Activated T-cell treated with anti-CD3 and anti-CD28 coated beads, Interleukin-2, amount 50 U/mL, for 72 hours (primary cell): Measurements from ENCODE around the gene SCML1. TPM values are rescaled to one million over a fixed set of nuclear protein-coding genes. Genes with fewer than 3 reads are reported as not detected.

Source experiments
- ATAC-seq, 2 donors: fragments of 150-1000 bp; cut with Tn5 transposase; replicated peaks in 1 of 2; 2 replicates each; pipeline ENCODE4 v1.10.0; 2021; ENCODE audit warnings: moderate library complexity in 2 of 2, mild to moderate bottlenecking in 1 of 2
- DNase-seq, 2 donors: peaks; one replicate each; pipeline ENCODE4 v3.0.0; 2021 to 2022; ENCODE audit warnings: mixed read lengths in 1 of 2
- H3K27ac Mint-ChIP-seq: one replicate; pipeline ENCODE4 v1.8.0; 2022; ENCODE audit warnings: mild to moderate bottlenecking, moderate library complexity, mixed read lengths
- H3K27me3 Mint-ChIP-seq: one replicate; pipeline ENCODE4 v1.8.0; 2022; ENCODE audit warnings: low read depth, mixed read lengths
- H3K36me3 Mint-ChIP-seq, 2 donors: one replicate each; pipeline ENCODE4 v1.8.0; 2022; ENCODE audit warnings: mixed read lengths in 2 of 2, mild to moderate bottlenecking in 1 of 2; ENCODE audit not compliant: insufficient read depth in 2 of 2
- H3K4me1 Mint-ChIP-seq: one replicate; pipeline ENCODE4 v1.8.0; 2022; ENCODE audit warnings: low read depth, mixed read lengths
- H3K4me3 Mint-ChIP-seq, 2 donors: one replicate each; pipeline ENCODE4 v1.8.0; 2022; ENCODE audit warnings: mild to moderate bottlenecking in 2 of 2, mixed read lengths in 2 of 2, moderate library complexity in 2 of 2
- H3K9me3 Mint-ChIP-seq, 2 donors: one replicate each; pipeline ENCODE4 v1.8.0; 2022; ENCODE audit warnings: mixed read lengths in 2 of 2
- total RNA-seq, 2 donors: library from RNA; stranded (reverse); gene quantifications; one replicate each; pipeline ENCODE4 v1.2.3, GENCODE V29; 2022

SCML1 gene
- total RNA-seq, 2 donors from 2014 or later, result 3.2 to 4.9 TPM

- Mint-ChIP-seq H3K9me3 (no peaks in the 10 kb centered on the region), H3K36me3 (no peaks in the 10 kb centered on the region), H3K27me3 (peaks cover 22% of the 10 kb centered on the region), H3K4me3 (no peak overlapping the region), H3K27ac (no peak overlapping the region), H3K4me1 (peaks cover 5% of the 10 kb centered on the region)
- DNase-seq, result no peak
- ATAC-seq, result no peak
Measured at GRCh38 chrX:17744896-17745523, 7.7 kb downstream of the SCML1 start.

DNA sequence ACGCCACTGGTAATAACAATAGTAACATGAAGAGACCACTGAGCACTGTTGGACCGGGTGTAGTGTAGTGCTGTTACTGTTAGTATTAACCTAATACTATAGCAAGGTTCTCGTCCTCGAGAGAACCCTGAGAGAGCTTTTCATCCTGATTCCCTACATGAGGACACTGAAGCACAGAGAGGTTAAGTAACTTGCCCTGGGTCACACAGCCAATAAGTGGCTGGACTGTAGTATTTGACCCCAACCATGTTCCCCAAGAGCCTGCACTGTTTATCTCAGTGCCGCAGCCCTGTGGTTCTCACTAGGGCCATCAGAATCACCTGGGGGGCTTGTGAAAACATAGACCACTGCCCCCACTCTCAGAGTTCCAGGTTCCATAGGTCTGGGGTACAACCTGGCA, 10.4 kb downstream of the SCML1 start:
- no peaks in the 10 kb centered on the region for H3K4me1 Mint-ChIP-seq
- peaks cover 8% of the 10 kb centered on the region for H3K27me3 Mint-ChIP-seq
- H3K27ac Mint-ChIP-seq, result no peak overlapping the region
- no peak overlapping the region for H3K4me3 Mint-ChIP-seq
- DNase-seq (no peak), ATAC-seq (no peak)
- H3K36me3 Mint-ChIP-seq, result no peaks in the 10 kb centered on the region
- H3K9me3 Mint-ChIP-seq, result no peaks in the 10 kb centered on the region

DNA sequence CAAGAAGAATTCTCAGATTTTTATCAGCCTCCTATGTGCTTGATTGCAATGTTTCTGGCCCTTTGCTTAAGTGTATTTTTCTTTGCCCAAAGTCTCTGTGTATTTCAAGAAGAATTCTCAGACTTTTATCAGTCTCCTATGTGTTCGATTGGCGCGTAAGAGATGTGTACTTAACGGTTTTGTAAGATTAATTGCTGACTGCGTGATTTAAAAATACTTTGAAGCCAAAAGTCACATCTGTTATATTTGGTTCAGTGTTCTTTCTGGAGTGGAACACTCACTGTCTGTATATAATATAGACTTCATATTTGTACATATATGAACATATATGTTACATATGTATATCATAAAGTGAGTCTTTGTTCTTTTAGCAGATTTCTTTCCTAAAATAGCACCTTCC, 11.4 kb downstream of the SCML1 start:
- no peaks in the 10 kb centered on the region for H3K36me3 Mint-ChIP-seq

GRCh38 chrX:17750436-17750835, 13.1 kb downstream of the SCML1 start:
- no peak for ATAC-seq
- Mint-ChIP-seq H3K27ac (no peak overlapping the region), H3K36me3 (no peaks in the 10 kb centered on the region), H3K9me3 (no peaks in the 10 kb centered on the region), H3K27me3 (peaks cover 8% of the 10 kb centered on the region), H3K4me3 (no peak overlapping the region), H3K4me1 (no peaks in the 10 kb centered on the region)
- no peak for DNase-seq

More for the DNA sequence above, 11.4 kb downstream of the SCML1 start:
- no peaks in the 10 kb centered on the region for H3K9me3 Mint-ChIP-seq
- ATAC-seq (no peak), DNase-seq (no peak)
- no peaks in the 10 kb centered on the region for H3K4me1 Mint-ChIP-seq
- H3K27ac Mint-ChIP-seq, result no peak overlapping the region
- peaks cover 8% of the 10 kb centered on the region for H3K27me3 Mint-ChIP-seq
- H3K4me3 Mint-ChIP-seq, result no peak overlapping the region

DNA sequence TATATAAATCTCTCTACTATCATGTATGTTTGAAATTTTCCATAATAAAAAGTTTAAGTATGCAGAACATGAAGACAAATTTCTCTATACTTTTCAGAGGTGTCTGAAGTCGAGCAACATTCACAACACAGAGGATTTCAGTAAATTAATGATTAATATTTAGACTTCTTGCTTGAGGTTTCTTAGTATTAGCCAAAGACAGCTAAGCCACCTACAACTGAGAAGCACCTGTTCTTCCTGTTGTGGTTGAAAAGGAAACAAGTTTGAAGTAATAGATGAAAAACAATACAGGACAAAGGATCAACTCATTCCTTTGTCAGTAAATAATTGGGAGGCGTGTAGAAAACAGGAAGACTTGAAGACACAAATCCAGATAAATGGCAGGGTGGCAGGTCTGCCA, 21.1 kb downstream of the SCML1 start:
- no peaks in the 10 kb centered on the region for H3K27me3 Mint-ChIP-seq
- H3K36me3 Mint-ChIP-seq, result no peaks in the 10 kb centered on the region
- peaks cover 12% of the 10 kb centered on the region for H3K4me1 Mint-ChIP-seq
- ATAC-seq, result no peak
- no peak overlapping the region for H3K27ac Mint-ChIP-seq
- DNase-seq, result no peak
- H3K9me3 Mint-ChIP-seq, result peaks cover 0 to 1% of the 10 kb centered on the region in 2 donors
- no peak overlapping the region for H3K4me3 Mint-ChIP-seq

DNA sequence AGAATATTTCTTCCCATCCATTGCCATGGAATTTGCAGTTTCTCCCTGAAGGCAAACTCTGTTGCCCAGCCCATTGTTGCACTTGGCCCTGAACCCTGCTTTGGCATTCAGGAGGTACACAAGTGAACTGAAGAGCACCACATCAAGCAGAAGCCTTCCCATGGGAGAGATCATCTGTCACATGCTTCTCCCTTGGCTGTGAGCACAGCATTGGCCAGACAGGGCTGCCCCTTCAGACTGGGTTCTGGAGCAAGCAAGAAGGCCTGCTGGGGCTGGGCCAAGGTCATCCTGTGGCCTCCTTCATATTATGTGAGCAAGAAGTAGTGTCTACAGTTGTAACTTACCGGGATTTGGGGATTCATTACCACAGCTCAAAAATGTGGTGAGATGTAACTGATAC, 22.7 kb downstream of the SCML1 start:
- H3K9me3 Mint-ChIP-seq, result peaks cover 0 to 1% of the 10 kb centered on the region in 2 donors
- H3K27ac Mint-ChIP-seq, result no peak overlapping the region
- no peaks in the 10 kb centered on the region for H3K36me3 Mint-ChIP-seq
- DNase-seq, result no peak
- H3K4me3 Mint-ChIP-seq, result no peak overlapping the region
- no peak for ATAC-seq
- H3K27me3 Mint-ChIP-seq, result no peaks in the 10 kb centered on the region
- H3K4me1 Mint-ChIP-seq, result peaks cover 12% of the 10 kb centered on the region

GRCh38 chrX:17767734-17768133, 30.4 kb downstream of the SCML1 start:
- Mint-ChIP-seq H3K27ac (no peak overlapping the region), H3K4me3 (no peak overlapping the region), H3K4me1 (no peaks in the 10 kb centered on the region), H3K27me3 (no peaks in the 10 kb centered on the region), H3K36me3 (no peaks in the 10 kb centered on the region), H3K9me3 (no peaks in the 10 kb centered on the region)
- ATAC-seq (no peak), DNase-seq (no peak)

- no peak overlapping the region for H3K4me3 Mint-ChIP-seq
- H3K36me3 Mint-ChIP-seq, result no peaks in the 10 kb centered on the region
- no peak overlapping the region for H3K27ac Mint-ChIP-seq
- no peaks in the 10 kb centered on the region for H3K27me3 Mint-ChIP-seq
- DNase-seq (no peak), ATAC-seq (no peak)
- no peaks in the 10 kb centered on the region for H3K4me1 Mint-ChIP-seq
- no peaks in the 10 kb centered on the region for H3K9me3 Mint-ChIP-seq
Measured at GRCh38 chrX:17768997-17769396, 31.7 kb downstream of the SCML1 start.

DNA sequence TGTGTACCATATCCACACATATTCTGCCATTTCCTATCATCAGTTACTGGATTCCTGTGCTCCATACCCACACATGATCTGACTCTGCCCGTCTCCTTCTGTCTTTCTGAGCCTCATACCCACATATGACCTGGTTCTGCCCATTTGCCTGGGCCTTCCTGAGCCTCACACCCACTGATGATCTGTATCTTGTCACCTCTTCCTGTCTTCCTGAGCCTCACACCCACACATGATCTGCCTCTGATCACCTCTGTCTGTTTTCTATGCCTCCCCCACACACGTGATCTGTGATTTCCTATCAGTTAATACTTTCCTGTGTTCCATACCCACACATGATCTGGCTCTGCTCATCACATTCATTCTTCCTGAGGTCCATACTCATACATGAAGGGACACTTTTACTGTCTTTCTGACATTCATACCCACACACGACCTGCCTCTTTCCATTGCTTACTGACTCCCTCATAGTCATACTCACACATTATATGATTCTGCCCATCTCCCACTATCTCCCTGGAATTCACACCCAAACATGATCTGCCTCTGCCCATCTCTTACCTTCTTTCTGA, 32.5 kb downstream of the SCML1 start:
- no peak overlapping the region for H3K27ac Mint-ChIP-seq
- H3K27me3 Mint-ChIP-seq, result no peaks in the 10 kb centered on the region
- H3K4me3 Mint-ChIP-seq, result no peak overlapping the region
- peak; percentile 34 to 35 for ATAC-seq
- H3K4me1 Mint-ChIP-seq, result no peaks in the 10 kb centered on the region
- no peaks in the 10 kb centered on the region for H3K9me3 Mint-ChIP-seq
- no peak for DNase-seq
- H3K36me3 Mint-ChIP-seq, result no peaks in the 10 kb centered on the region

- ATAC-seq (peak; percentile 44 to 48), DNase-seq (no peak)
- H3K4me1 Mint-ChIP-seq, result no peaks in the 10 kb centered on the region
- no peak overlapping the region for H3K4me3 Mint-ChIP-seq
- no peaks in the 10 kb centered on the region for H3K9me3 Mint-ChIP-seq
- no peaks in the 10 kb centered on the region for H3K27me3 Mint-ChIP-seq
- no peaks in the 10 kb centered on the region for H3K36me3 Mint-ChIP-seq
- H3K27ac Mint-ChIP-seq, result no peak overlapping the region
Measured at GRCh38 chrX:17773221-17773876, 36.1 kb downstream of the SCML1 start.

DNA sequence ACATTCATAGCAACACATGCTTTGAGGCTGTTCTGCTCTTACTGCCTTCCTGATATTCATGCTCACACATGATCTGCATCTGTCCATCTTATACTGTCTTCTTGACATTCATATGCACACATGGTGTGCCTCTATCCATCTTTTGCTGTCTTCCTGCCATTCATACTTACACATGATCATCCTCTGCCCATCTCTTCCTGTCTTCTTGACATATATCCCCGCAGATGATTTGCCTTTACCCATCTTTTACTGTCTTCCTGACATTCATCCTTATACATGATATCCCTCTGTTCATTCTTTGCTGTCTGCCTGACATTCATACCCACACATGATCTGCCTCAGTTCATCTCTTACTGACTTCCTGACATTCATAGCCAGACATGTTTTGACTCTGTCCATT, 36.8 kb downstream of the SCML1 start:
- ATAC-seq (no peak), DNase-seq (no peak)
- Mint-ChIP-seq H3K36me3 (no peaks in the 10 kb centered on the region), H3K27ac (no peak overlapping the region), H3K27me3 (no peaks in the 10 kb centered on the region), H3K4me3 (no peak overlapping the region), H3K4me1 (peaks cover 6% of the 10 kb centered on the region), H3K9me3 (no peaks in the 10 kb centered on the region)

- H3K4me3 Mint-ChIP-seq, result peak overlapping the region; percentile 1 to 17
- H3K36me3 Mint-ChIP-seq, result peaks cover 0 to 2% of the 10 kb centered on the region in 2 donors
- no peaks in the 10 kb centered on the region for H3K27me3 Mint-ChIP-seq
- DNase-seq (no peak), ATAC-seq (no peak)
- H3K9me3 Mint-ChIP-seq, result peaks cover 2% of the 10 kb centered on the region in 2 donors
- H3K27ac Mint-ChIP-seq, result no peak overlapping the region
- peaks cover 9% of the 10 kb centered on the region for H3K4me1 Mint-ChIP-seq
Measured at GRCh38 chrX:17778997-17779396, 41.7 kb downstream of the SCML1 start.

- H3K4me1 Mint-ChIP-seq, result peaks cover 9% of the 10 kb centered on the region
- peaks cover 2% of the 10 kb centered on the region in 2 donors for H3K9me3 Mint-ChIP-seq
- no peaks in the 10 kb centered on the region for H3K27me3 Mint-ChIP-seq
- no peak overlapping the region for H3K27ac Mint-ChIP-seq
- peak overlapping the region in 1 of 2 donors; percentile 17 for H3K4me3 Mint-ChIP-seq
- ATAC-seq (no peak), DNase-seq (no peak)
- H3K36me3 Mint-ChIP-seq, result peaks cover 0 to 2% of the 10 kb centered on the region in 2 donors
Measured at GRCh38 chrX:17779434-17779833, 42.1 kb downstream of the SCML1 start.
